ENCODE results near the gene LRRC74A. TPM values are rescaled to one million over a fixed set of nuclear protein-coding genes. Genes with fewer than 3 reads are reported as not detected.

Gene LRRC74A
- total RNA-seq, 4 donors from 2014 or later, result not detected

GRCh38 chr14:76874734-76875133 lies 48.5 kb downstream of the LRRC74A start:
- 90% methylated on average over 8 of the region's 8 CpGs for WGBS
- no peak for DNase-seq (ENCODE audit: extremely low spot score)

GRCh38 chr14:76876076-76876475 lies 49.9 kb downstream of the LRRC74A start:
- no peak overlapping the region for H3K4me3 ChIP-seq
- no peaks in the 10 kb centered on the region for H3K9me3 ChIP-seq
- TF ChIP-seq CTCF (IDR thresholded peaks at IDR 0.05), result peak; percentile 94 to 96 (median 94)
- TF ChIP-seq POLR2AphosphoS5 (IDR thresholded peaks at IDR 0.05), result no peak
- TF ChIP-seq POLR2A (IDR thresholded peaks at IDR 0.05; ENCODE audit: low read depth), result no peak
- 57% methylated on average over 3 of the region's 3 CpGs for WGBS
- H3K27me3 ChIP-seq, result no peaks in the 10 kb centered on the region
- H3K27ac ChIP-seq (replicated peaks in 1 of 4), result no peak overlapping the region
- intact Hi-C loops (cut with DNase I), result loop anchor here (1.0 to 5.0 kb wide), 2 partner anchors 36 to 192 kb away; no protein-coding TSS in a partner anchor
- no peaks in the 10 kb centered on the region for H3K36me3 ChIP-seq
- no peak for DNase-seq (ENCODE audit: extremely low spot score)
- peaks cover 0 to 4% (median 2%) of the 10 kb centered on the region in 4 donors for H3K4me1 ChIP-seq

More at GRCh38 chr14:76874734-76875133, 48.5 kb downstream of the LRRC74A start:
- intact Hi-C loops (cut with DNase I), result loop anchor here (5.0 kb wide), 1 partner anchor 38 kb away; no protein-coding TSS in a partner anchor
- H3K36me3 ChIP-seq, result no peaks in the 10 kb centered on the region
- TF ChIP-seq POLR2AphosphoS5 (IDR thresholded peaks at IDR 0.05), result no peak
- no peak for TF ChIP-seq POLR2A (IDR thresholded peaks at IDR 0.05; ENCODE audit: low read depth)
- no peak for TF ChIP-seq CTCF (IDR thresholded peaks at IDR 0.05)
- no peak for TF ChIP-seq EP300 (IDR thresholded peaks at IDR 0.05)
- H3K27ac ChIP-seq (replicated peaks in 1 of 4), result no peak overlapping the region
- peaks cover 0 to 4% (median 2%) of the 10 kb centered on the region in 4 donors for H3K4me1 ChIP-seq
- no peaks in the 10 kb centered on the region for H3K9me3 ChIP-seq
- no peak overlapping the region for H3K4me3 ChIP-seq
- peaks cover 0 to 8% (median 0%) of the 10 kb centered on the region in 4 donors for H3K27me3 ChIP-seq

- intact Hi-C loops (cut with DNase I), result loop anchor here (5.0 kb wide), 1 partner anchor 34 kb away; no protein-coding TSS in a partner anchor
- no peak for DNase-seq (ENCODE audit: extremely low spot score)
- Histone ChIP-seq H3K27ac (replicated peaks in 1 of 4) (no peak overlapping the region), H3K4me3 (no peak overlapping the region), H3K27me3 (no peaks in the 10 kb centered on the region), H3K4me1 (peaks cover 0 to 6% (median under 1%) of the 10 kb centered on the region in 4 donors), H3K36me3 (no peaks in the 10 kb centered on the region), H3K9me3 (no peaks in the 10 kb centered on the region)
- TF ChIP-seq POLR2A (IDR thresholded peaks at IDR 0.05; ENCODE audit: low read depth) (no peak), CTCF (IDR thresholded peaks at IDR 0.05) (no peak), POLR2AphosphoS5 (IDR thresholded peaks at IDR 0.05) (no peak), EP300 (IDR thresholded peaks at IDR 0.05) (no peak)
- 90% methylated on average over 5 of the region's 5 CpGs for WGBS
Measured at GRCh38 chr14:76877871-76878270, 51.7 kb downstream of the LRRC74A start.

- TF ChIP-seq POLR2A (IDR thresholded peaks at IDR 0.05; ENCODE audit: low read depth) (no peak), POLR2AphosphoS5 (IDR thresholded peaks at IDR 0.05) (no peak), EP300 (IDR thresholded peaks at IDR 0.05) (no peak), CTCF (IDR thresholded peaks at IDR 0.05) (no peak)
- no peaks in the 10 kb centered on the region for H3K36me3 ChIP-seq
- peaks cover 5 to 19% (median 9%) of the 10 kb centered on the region in 4 donors for H3K4me1 ChIP-seq
- 96% methylated on average over 4 of the region's 4 CpGs for WGBS
- H3K4me3 ChIP-seq, result no peak overlapping the region
- H3K9me3 ChIP-seq, result no peaks in the 10 kb centered on the region
- intact Hi-C loops (cut with DNase I), result no loop called here
- H3K27ac ChIP-seq (replicated peaks in 1 of 4), result no peak overlapping the region
- no peaks in the 10 kb centered on the region for H3K27me3 ChIP-seq
- no peak for DNase-seq (ENCODE audit: extremely low spot score)
Measured at GRCh38 chr14:76880449-76880848, 54.2 kb downstream of the LRRC74A start.

GRCh38 chr14:76881348-76881747 lies 55.1 kb downstream of the LRRC74A start:
- no peaks in the 10 kb centered on the region for H3K9me3 ChIP-seq
- H3K4me3 ChIP-seq, result no peak overlapping the region
- intact Hi-C loops (cut with DNase I), result no loop called here
- H3K27ac ChIP-seq (replicated peaks in 1 of 4), result no peak overlapping the region
- WGBS, result 93% methylated on average over 6 of the region's 6 CpGs
- no peaks in the 10 kb centered on the region for H3K36me3 ChIP-seq
- peaks cover 5 to 22% (median 9%) of the 10 kb centered on the region in 4 donors for H3K4me1 ChIP-seq
- TF ChIP-seq POLR2AphosphoS5 (IDR thresholded peaks at IDR 0.05) (no peak), EP300 (IDR thresholded peaks at IDR 0.05) (no peak), CTCF (IDR thresholded peaks at IDR 0.05) (no peak), POLR2A (IDR thresholded peaks at IDR 0.05; ENCODE audit: low read depth) (no peak)
- no peaks in the 10 kb centered on the region for H3K27me3 ChIP-seq
- no peak for DNase-seq (ENCODE audit: extremely low spot score)
